DND-41 (cell line): ENCODE measurements around the gene CR1L.
"Not testable (repeated sequence)": the region's sequence is repeated elsewhere in the genome, so short reads cannot be mapped to it uniquely, and the experiment has no call there.

Experiments used
- ATAC-seq: fragments of 200-7000 bp; cut with Tn5 transposase; 3 replicates; pipeline ENCODE4 v1.9.1; 2021; ENCODE audit warnings: low read depth; ENCODE audit not compliant: insufficient read depth
- DNase-seq: peaks from one replicate; pipeline ENCODE4 v3.0.0-alpha.2; 2020
- H2AFZ ChIP-seq: 2 replicates; pipeline ENCODE4 v1.6.0; 2012; ENCODE audit warnings: low read depth, low read length
- H3K27ac ChIP-seq: 2 replicates; pipeline ENCODE4 v1.5.1; 2012; ENCODE audit warnings: low read length, inconsistent platforms
- H3K27me3 ChIP-seq: fragments of 200-600 bp; sonication (generic); 2 replicates; pipeline ENCODE4 v1.6.0; 2012; ENCODE audit warnings: low read length, mild to moderate bottlenecking, inconsistent platforms; ENCODE audit not compliant: insufficient read depth, poor library complexity
- H3K36me3 ChIP-seq: 2 replicates; pipeline ENCODE4 v1.5.1; 2012; ENCODE audit warnings: low read length, inconsistent platforms; ENCODE audit not compliant: insufficient read depth
- H3K4me1 ChIP-seq: 2 replicates; pipeline ENCODE4 v1.5.1; 2012; ENCODE audit warnings: mild to moderate bottlenecking, low read length; ENCODE audit not compliant: insufficient read depth
- H3K4me2 ChIP-seq: 2 replicates; pipeline ENCODE4 v1.6.0; 2012; ENCODE audit warnings: mild to moderate bottlenecking, moderate library complexity, low read length, inconsistent platforms; ENCODE audit not compliant: insufficient read depth
- H3K4me3 ChIP-seq, 2 experiments: fragments of 200-600 bp in 1 of 2; shearing (Covaris generic) in 1 of 2; 2 replicates each; pipeline ENCODE4 v1.5.1; 2012 to 2016; ENCODE audit warnings: inconsistent platforms in 2 of 2, low read length in 2 of 2, mild to moderate bottlenecking in 2 of 2, low read depth in 1 of 2, moderate library complexity in 1 of 2
- H3K79me2 ChIP-seq: 2 replicates; pipeline ENCODE4 v1.6.0; 2012; ENCODE audit warnings: low read length, inconsistent platforms; ENCODE audit not compliant: insufficient read depth
- H3K9ac ChIP-seq: 2 replicates; pipeline ENCODE4 v1.6.0; 2012; ENCODE audit warnings: low read depth, mild to moderate bottlenecking, inconsistent platforms, low read length, moderate library complexity
- H3K9me3 ChIP-seq: 2 replicates; pipeline ENCODE4 v1.5.1; 2012; ENCODE audit warnings: low read length, moderate library complexity, mild to moderate bottlenecking, inconsistent platforms; ENCODE audit not compliant: insufficient read depth, severe bottlenecking
- H4K20me1 ChIP-seq: 2 replicates; pipeline ENCODE4 v1.6.0; 2012; ENCODE audit warnings: low read length; ENCODE audit not compliant: insufficient read depth
- CTCF ChIP-seq: IDR thresholded peaks from 2 replicates; pipeline ENCODE4 v1.5.1; 2012; ENCODE audit warnings: borderline replicate concordance, low read length, moderate library complexity, mild to moderate bottlenecking; ENCODE audit not compliant: poor library complexity, severe bottlenecking; ENCODE audit errors: extremely low read depth
- EZH2 ChIP-seq: IDR thresholded peaks from 3 replicates; pipeline ENCODE4 v1.6.1; 2012; ENCODE audit warnings: borderline replicate concordance, low read depth, mild to moderate bottlenecking, moderate library complexity, low read length, inconsistent platforms; ENCODE audit not compliant: severe bottlenecking

The CR1L gene

GRCh38 chr1:207620543-207620893 lies 24.4 kb upstream of the CR1L start:
- no peak for ATAC-seq
- Histone ChIP-seq H3K27ac (no peak overlapping the region), H2AFZ (no peak overlapping the region), H4K20me1 (no peaks in the 10 kb centered on the region), H3K9ac (no peak overlapping the region), H3K36me3 (no peaks in the 10 kb centered on the region), H3K4me1 (no peaks in the 10 kb centered on the region), H3K9me3 (no peaks in the 10 kb centered on the region), H3K27me3 (no peaks in the 10 kb centered on the region), H3K79me2 (no peaks in the 10 kb centered on the region), H3K4me2 (no peak overlapping the region), H3K4me3 (no peak overlapping the region)
- no peak for TF ChIP-seq EZH2
- TF ChIP-seq CTCF: no peak
- DNase-seq: no peak

- not testable (repeated sequence) for H3K9me3 ChIP-seq, H3K4me2 ChIP-seq, H2AFZ ChIP-seq, ATAC-seq, H3K79me2 ChIP-seq, DNase-seq, H3K4me1 ChIP-seq, H3K27me3 ChIP-seq, H3K4me3 ChIP-seq, H3K36me3 ChIP-seq, H3K27ac ChIP-seq, H4K20me1 ChIP-seq, H3K9ac ChIP-seq
These were observed 19.3 kb upstream of the CR1L start for GRCh38 chr1:207625504-207626071.

GRCh38 chr1:207626972-207627337 lies 18.0 kb upstream of the CR1L start:
- Histone ChIP-seq H3K4me3 (no peak overlapping the region), H3K27ac (no peak overlapping the region), H3K4me2 (no peak overlapping the region), H3K36me3 (no peaks in the 10 kb centered on the region), H3K79me2 (no peaks in the 10 kb centered on the region), H4K20me1 (no peaks in the 10 kb centered on the region), H2AFZ (no peak overlapping the region), H3K9ac (no peak overlapping the region), H3K4me1 (no peaks in the 10 kb centered on the region), H3K9me3 (no peaks in the 10 kb centered on the region), H3K27me3 (peaks cover 2% of the 10 kb centered on the region)
- DNase-seq: no peak
- TF ChIP-seq CTCF: no peak
- no peak for TF ChIP-seq EZH2
- ATAC-seq: no peak

- peaks cover 2% of the 10 kb centered on the region for H3K27me3 ChIP-seq
These were observed 17.4 kb upstream of the CR1L start for GRCh38 chr1:207627496-207627895.

More at GRCh38 chr1:207627496-207627895, 17.4 kb upstream of the CR1L start:
- Histone ChIP-seq H3K27ac (no peak overlapping the region), H3K36me3 (no peaks in the 10 kb centered on the region), H3K9me3 (no peaks in the 10 kb centered on the region), H3K4me2 (no peak overlapping the region), H3K79me2 (no peaks in the 10 kb centered on the region), H2AFZ (no peak overlapping the region), H3K4me1 (no peaks in the 10 kb centered on the region), H3K9ac (no peak overlapping the region), H3K4me3 (no peak overlapping the region), H4K20me1 (no peaks in the 10 kb centered on the region)
- DNase-seq (no peak), ATAC-seq (no peak)
- TF ChIP-seq EZH2: no peak
- TF ChIP-seq CTCF: no peak
